ENCODE results near the gene TAC1.

TAC1 gene, protein sequence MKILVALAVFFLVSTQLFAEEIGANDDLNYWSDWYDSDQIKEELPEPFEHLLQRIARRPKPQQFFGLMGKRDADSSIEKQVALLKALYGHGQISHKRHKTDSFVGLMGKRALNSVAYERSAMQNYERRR

DNA sequence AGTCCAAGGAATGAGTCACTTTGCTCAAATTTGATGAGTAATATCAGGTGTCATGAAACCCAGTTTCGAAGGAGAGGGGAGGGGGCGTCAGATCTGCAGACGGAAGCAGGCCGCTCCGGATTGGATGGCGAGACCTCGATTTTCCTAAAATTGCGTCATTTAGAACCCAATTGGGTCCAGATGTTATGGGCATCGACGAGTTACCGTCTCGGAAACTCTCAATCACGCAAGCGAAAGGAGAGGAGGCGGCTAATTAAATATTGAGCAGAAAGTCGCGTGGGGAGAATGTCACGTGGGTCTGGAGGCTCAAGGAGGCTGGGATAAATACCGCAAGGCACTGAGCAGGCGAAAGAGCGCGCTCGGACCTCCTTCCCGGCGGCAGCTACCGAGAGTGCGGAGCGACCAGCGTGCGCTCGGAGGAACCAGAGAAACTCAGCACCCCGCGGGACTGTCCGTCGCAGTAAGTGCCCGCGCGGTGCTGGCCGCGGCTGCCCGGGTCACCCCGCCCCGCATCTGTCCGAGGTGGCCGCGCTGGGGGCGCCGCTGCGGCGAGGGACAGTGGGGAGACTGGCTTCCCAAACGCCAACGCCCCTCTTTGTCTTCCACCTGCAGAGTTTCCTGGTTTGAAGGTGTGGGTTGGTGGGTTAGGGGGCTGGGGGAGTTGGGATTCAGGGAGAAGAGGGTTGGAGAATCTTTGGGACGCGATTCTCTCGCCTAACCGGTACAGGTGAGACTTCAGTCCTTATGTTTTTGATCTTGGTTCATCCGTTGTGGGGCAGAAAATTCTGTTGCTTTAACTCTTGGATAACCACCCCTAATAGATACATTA is at the start of gene TAC1:
Gene TAC1 (plus strand): TSS at position 351 of the 829 bp plus-strand sequence. CDS start 527 bp downstream, outside the sequence.
- H3K9me3 ChIP-seq (ENCODE audit: control insufficient read depth, insufficient read depth, low read length), result no peaks in the 10 kb centered on the region
- peak within 1 kb of the TSS; percentile 71 for H3K4me3 ChIP-seq (ENCODE audit: low read depth, low read length)
- peaks cover 18% of the 10 kb centered on the region for H3K4me1 ChIP-seq (ENCODE audit: control insufficient read depth, insufficient read depth, low read length)
- H3K9ac ChIP-seq (ENCODE audit: low read depth, low read length), result peak within 1 kb of the TSS; percentile 47; the same call in 1 of the 2 replicates
- H3K27me3 ChIP-seq (ENCODE audit: control insufficient read depth, insufficient read depth, low read length), result peaks cover 67% of the 10 kb centered on the region
- no peaks in the 10 kb centered on the region for H3K36me3 ChIP-seq (ENCODE audit: control insufficient read depth, insufficient read depth, low read length)
- no peak within 1 kb of the TSS for H3K27ac ChIP-seq (ENCODE audit: low read depth, low read length)

DNA sequence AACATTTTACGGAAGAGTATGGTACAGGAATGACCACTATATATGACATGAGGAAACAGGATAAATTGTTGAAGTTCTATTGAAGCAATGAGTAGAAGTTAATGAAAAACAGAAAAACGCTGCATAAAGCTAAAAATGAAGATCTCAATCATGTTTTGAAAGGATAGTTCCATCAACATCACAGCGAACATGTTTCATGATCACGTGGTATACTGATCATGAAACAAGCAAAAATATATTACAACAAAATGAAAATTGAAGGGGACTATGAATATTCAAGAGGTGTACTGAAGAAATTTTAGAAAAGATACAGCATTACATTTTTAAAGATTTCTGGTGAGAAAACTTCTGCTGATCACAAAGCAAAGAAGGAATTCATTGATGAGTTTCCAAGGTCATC is 45.9 kb upstream of the TAC1 start:
- H3K36me3 ChIP-seq (ENCODE audit: control insufficient read depth, insufficient read depth, low read length), result no peaks in the 10 kb centered on the region
- no peaks in the 10 kb centered on the region for H3K27me3 ChIP-seq (ENCODE audit: control insufficient read depth, insufficient read depth, low read length)
- H3K27ac ChIP-seq (ENCODE audit: low read depth, low read length), result no peak overlapping the region
- no peak overlapping the region for H3K4me3 ChIP-seq (ENCODE audit: low read depth, low read length)
- no peaks in the 10 kb centered on the region for H3K9me3 ChIP-seq (ENCODE audit: control insufficient read depth, insufficient read depth, low read length)
- no peaks in the 10 kb centered on the region for H3K4me1 ChIP-seq (ENCODE audit: control insufficient read depth, insufficient read depth, low read length)
- no peak overlapping the region for H3K9ac ChIP-seq (ENCODE audit: low read depth, low read length)

DNA sequence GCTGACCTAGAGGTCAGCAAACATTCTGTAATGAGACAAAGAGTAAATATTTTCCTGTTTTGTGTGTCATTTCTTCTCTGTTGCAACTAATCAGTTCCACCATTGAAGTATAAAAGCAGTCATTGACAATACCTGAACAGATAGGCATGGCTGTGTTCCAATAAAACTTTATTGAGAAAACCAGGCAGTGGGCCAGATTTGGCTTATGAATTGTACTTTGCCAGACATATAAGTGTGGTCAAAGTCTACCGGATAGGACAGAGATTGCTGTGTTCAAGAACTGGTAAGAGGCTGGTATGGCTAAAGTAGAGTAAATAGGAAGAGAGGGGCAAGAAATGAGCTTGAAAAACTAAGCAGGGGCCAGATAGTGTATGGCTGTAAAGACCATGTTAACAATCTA is 38.3 kb upstream of the TAC1 start:
- no peak overlapping the region for H3K4me3 ChIP-seq (ENCODE audit: low read depth, low read length)
- no peaks in the 10 kb centered on the region for H3K27me3 ChIP-seq (ENCODE audit: control insufficient read depth, insufficient read depth, low read length)
- H3K27ac ChIP-seq (ENCODE audit: low read depth, low read length), result no peak overlapping the region
- no peaks in the 10 kb centered on the region for H3K9me3 ChIP-seq (ENCODE audit: control insufficient read depth, insufficient read depth, low read length)
- no peak overlapping the region for H3K9ac ChIP-seq (ENCODE audit: low read depth, low read length)
- no peaks in the 10 kb centered on the region for H3K36me3 ChIP-seq (ENCODE audit: control insufficient read depth, insufficient read depth, low read length)
- peaks cover 6% of the 10 kb centered on the region; the same call in 1 of the 2 replicates for H3K4me1 ChIP-seq (ENCODE audit: control insufficient read depth, insufficient read depth, low read length)

- H3K27me3 ChIP-seq (ENCODE audit: control insufficient read depth, insufficient read depth, low read length), result no peaks in the 10 kb centered on the region
- H3K36me3 ChIP-seq (ENCODE audit: control insufficient read depth, insufficient read depth, low read length), result no peaks in the 10 kb centered on the region
- no peak overlapping the region for H3K4me3 ChIP-seq (ENCODE audit: low read depth, low read length)
- no peak overlapping the region for H3K27ac ChIP-seq (ENCODE audit: low read depth, low read length)
- peaks cover 6% of the 10 kb centered on the region; the same call in 1 of the 2 replicates for H3K4me1 ChIP-seq (ENCODE audit: control insufficient read depth, insufficient read depth, low read length)
- no peaks in the 10 kb centered on the region for H3K9me3 ChIP-seq (ENCODE audit: control insufficient read depth, insufficient read depth, low read length)
- no peak overlapping the region for H3K9ac ChIP-seq (ENCODE audit: low read depth, low read length)
Measured at GRCh38 chr7:97694355-97694754, 37.5 kb upstream of the TAC1 start.

DNA sequence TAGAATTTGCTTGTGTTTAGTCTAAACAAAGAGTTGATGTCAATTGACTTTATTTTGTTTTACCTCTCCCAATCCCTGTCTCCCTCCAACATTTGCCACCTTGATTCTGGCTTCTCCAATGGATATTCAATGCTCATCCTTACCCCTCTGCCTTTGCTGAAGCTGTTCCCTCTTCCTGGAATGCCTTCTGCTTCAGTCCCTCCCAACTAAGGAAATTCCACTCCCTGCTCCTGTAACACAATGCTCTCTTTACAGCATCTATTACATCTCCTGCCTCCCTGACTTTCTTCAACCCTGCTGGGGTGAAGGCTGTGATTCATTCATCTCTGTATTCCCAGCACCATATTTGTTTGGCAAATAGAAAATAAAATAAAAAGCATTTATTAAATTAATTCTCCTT is 34.5 kb upstream of the TAC1 start:
- Histone ChIP-seq H3K27me3 (ENCODE audit: control insufficient read depth, insufficient read depth, low read length) (no peaks in the 10 kb centered on the region), H3K27ac (ENCODE audit: low read depth, low read length) (no peak overlapping the region), H3K36me3 (ENCODE audit: control insufficient read depth, insufficient read depth, low read length) (no peaks in the 10 kb centered on the region), H3K4me3 (ENCODE audit: low read depth, low read length) (no peak overlapping the region), H3K4me1 (ENCODE audit: control insufficient read depth, insufficient read depth, low read length) (peaks cover 6% of the 10 kb centered on the region; the same call in 1 of the 2 replicates), H3K9ac (ENCODE audit: low read depth, low read length) (no peak overlapping the region), H3K9me3 (ENCODE audit: control insufficient read depth, insufficient read depth, low read length) (no peaks in the 10 kb centered on the region)

- H3K4me1 ChIP-seq (ENCODE audit: control insufficient read depth, insufficient read depth, low read length), result no peaks in the 10 kb centered on the region
- no peak overlapping the region for H3K27ac ChIP-seq (ENCODE audit: low read depth, low read length)
- no peak overlapping the region for H3K4me3 ChIP-seq (ENCODE audit: low read depth, low read length)
- H3K9me3 ChIP-seq (ENCODE audit: control insufficient read depth, insufficient read depth, low read length), result no peaks in the 10 kb centered on the region
- no peak overlapping the region for H3K9ac ChIP-seq (ENCODE audit: low read depth, low read length)
- no peaks in the 10 kb centered on the region for H3K36me3 ChIP-seq (ENCODE audit: control insufficient read depth, insufficient read depth, low read length)
- H3K27me3 ChIP-seq (ENCODE audit: control insufficient read depth, insufficient read depth, low read length), result no peaks in the 10 kb centered on the region
Measured at GRCh38 chr7:97722386-97722785, 9.5 kb upstream of the TAC1 start.

DNA sequence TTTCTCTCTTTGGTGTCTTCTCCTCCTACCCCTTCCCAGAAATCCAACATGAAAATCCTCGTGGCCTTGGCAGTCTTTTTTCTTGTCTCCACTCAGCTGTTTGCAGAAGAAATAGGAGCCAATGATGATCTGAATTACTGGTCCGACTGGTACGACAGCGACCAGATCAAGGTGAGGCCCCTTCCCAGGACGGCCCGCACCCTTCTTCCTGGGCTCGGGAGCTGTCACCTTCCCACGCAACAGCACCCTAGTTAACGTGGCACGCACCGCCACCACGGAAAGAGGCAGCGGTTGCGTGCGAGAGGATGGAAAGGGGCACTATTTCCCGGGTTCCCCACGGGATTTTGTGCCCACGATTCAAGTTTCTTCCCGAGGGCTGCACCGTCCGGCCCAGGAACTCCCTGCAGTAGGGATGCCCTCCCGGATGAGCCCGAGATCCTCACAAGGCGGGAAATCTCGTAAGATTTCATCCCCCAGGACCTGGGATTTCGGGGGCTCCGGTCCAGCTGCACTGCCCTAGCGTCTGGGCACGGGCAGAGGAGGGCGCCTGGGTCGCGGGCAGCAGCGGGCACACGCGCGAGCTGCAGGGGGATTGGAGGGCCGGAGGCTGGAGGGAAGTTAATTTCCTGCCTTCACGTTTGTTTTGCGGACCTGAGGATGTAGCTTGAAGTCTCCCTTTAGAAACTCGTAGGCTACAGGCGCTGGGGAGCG is 834 bp downstream of the TAC1 start:
- Histone ChIP-seq H3K27me3 (ENCODE audit: control insufficient read depth, insufficient read depth, low read length) (peaks cover 67% of the 10 kb centered on the region), H3K9me3 (ENCODE audit: control insufficient read depth, insufficient read depth, low read length) (no peaks in the 10 kb centered on the region), H3K9ac (ENCODE audit: low read depth, low read length) (no peak overlapping the region), H3K4me1 (ENCODE audit: control insufficient read depth, insufficient read depth, low read length) (peaks cover 18% of the 10 kb centered on the region), H3K4me3 (ENCODE audit: low read depth, low read length) (peak overlapping the region; percentile 71), H3K36me3 (ENCODE audit: control insufficient read depth, insufficient read depth, low read length) (no peaks in the 10 kb centered on the region), H3K27ac (ENCODE audit: low read depth, low read length) (no peak overlapping the region)

GRCh38 chr7:97733276-97734161 is 1.6 kb downstream of the TAC1 start:
- H3K27ac ChIP-seq (ENCODE audit: low read depth, low read length), result no peak overlapping the region
- H3K9me3 ChIP-seq (ENCODE audit: control insufficient read depth, insufficient read depth, low read length), result no peaks in the 10 kb centered on the region
- no peak overlapping the region for H3K9ac ChIP-seq (ENCODE audit: low read depth, low read length)
- H3K27me3 ChIP-seq (ENCODE audit: control insufficient read depth, insufficient read depth, low read length), result peaks cover 67% of the 10 kb centered on the region
- peak overlapping the region; percentile 71 for H3K4me3 ChIP-seq (ENCODE audit: low read depth, low read length)
- H3K36me3 ChIP-seq (ENCODE audit: control insufficient read depth, insufficient read depth, low read length), result no peaks in the 10 kb centered on the region
- H3K4me1 ChIP-seq (ENCODE audit: control insufficient read depth, insufficient read depth, low read length), result peaks cover 18% of the 10 kb centered on the region

- Histone ChIP-seq H3K27me3 (ENCODE audit: control insufficient read depth, insufficient read depth, low read length) (peaks cover 67% of the 10 kb centered on the region), H3K36me3 (ENCODE audit: control insufficient read depth, insufficient read depth, low read length) (no peaks in the 10 kb centered on the region), H3K4me1 (ENCODE audit: control insufficient read depth, insufficient read depth, low read length) (peaks cover 18% of the 10 kb centered on the region), H3K27ac (ENCODE audit: low read depth, low read length) (no peak overlapping the region), H3K4me3 (ENCODE audit: low read depth, low read length) (peak overlapping the region; percentile 71; the same call in 1 of the 2 replicates), H3K9ac (ENCODE audit: low read depth, low read length) (no peak overlapping the region), H3K9me3 (ENCODE audit: control insufficient read depth, insufficient read depth, low read length) (no peaks in the 10 kb centered on the region)
Measured at GRCh38 chr7:97734255-97734654, 2.4 kb downstream of the TAC1 start.

DNA sequence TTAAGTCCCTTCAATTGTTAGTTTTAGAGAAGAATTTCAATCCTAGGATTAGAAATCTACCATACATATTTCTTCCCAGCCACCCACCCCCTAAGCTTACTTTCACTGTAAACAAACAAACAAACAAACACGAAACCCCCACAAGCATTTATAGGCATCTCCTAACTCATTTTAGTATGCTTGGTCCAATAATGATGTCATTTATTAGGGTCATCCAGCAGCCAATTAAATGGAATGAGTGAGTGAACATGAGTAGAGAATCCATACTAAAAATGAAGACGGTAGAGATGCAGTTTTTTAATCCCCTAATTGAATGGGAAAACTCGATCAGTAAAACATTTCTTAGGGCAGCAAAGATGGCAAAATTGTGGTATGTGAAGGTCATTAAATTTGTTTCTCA is 3.2 kb downstream of the TAC1 start:
- no peak overlapping the region for H3K4me3 ChIP-seq (ENCODE audit: low read depth, low read length)
- H3K36me3 ChIP-seq (ENCODE audit: control insufficient read depth, insufficient read depth, low read length), result no peaks in the 10 kb centered on the region
- no peak overlapping the region for H3K9ac ChIP-seq (ENCODE audit: low read depth, low read length)
- no peak overlapping the region for H3K27ac ChIP-seq (ENCODE audit: low read depth, low read length)
- H3K9me3 ChIP-seq (ENCODE audit: control insufficient read depth, insufficient read depth, low read length), result no peaks in the 10 kb centered on the region
- peaks cover 15% of the 10 kb centered on the region for H3K4me1 ChIP-seq (ENCODE audit: control insufficient read depth, insufficient read depth, low read length)
- peaks cover 62% of the 10 kb centered on the region for H3K27me3 ChIP-seq (ENCODE audit: control insufficient read depth, insufficient read depth, low read length)
